Measurements from ENCODE around the gene PBLD. TPM values are rescaled to one million over a fixed set of nuclear protein-coding genes. Genes with fewer than 3 reads are reported as not detected.

The PBLD gene
- total and polyA plus RNA-seq, 10 donors = 0.96 to 6.9 (median 2.7) TPM

DNA sequence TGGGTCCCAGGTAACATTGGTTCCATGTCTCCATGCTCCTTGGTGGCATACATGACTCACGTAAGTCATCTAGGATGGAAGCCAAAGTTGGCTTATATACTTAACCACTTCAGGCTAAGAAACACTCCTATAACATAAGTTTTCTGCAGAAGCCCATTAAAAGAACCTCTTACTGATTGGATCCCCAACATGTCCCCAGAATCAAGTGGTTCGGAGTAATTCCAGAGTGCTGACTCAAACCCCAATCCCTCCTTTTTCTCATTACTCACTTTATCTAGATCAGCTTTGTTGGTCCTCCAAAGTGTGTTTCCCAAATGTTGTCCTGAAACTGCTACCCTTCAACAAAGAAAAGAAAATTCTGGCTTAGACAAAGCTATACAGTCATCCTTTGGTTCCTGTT, 90.7 kb downstream of the PBLD start:
- H3K4me1 ChIP-seq = no peaks in the 10 kb centered on the region
- no peaks in the 10 kb centered on the region for H3K36me3 ChIP-seq
- no peak for DNase-seq
- WGBS, 5 donors = 68 to 98% (median 95%) methylated on average over 2 of the region's 2 CpGs
- TF ChIP-seq POLR2AphosphoS5 (IDR thresholded peaks at IDR 0.05) (no peak), POLR2A (IDR thresholded peaks at IDR 0.05) (no peak)
- TF ChIP-seq, protein P1, sequence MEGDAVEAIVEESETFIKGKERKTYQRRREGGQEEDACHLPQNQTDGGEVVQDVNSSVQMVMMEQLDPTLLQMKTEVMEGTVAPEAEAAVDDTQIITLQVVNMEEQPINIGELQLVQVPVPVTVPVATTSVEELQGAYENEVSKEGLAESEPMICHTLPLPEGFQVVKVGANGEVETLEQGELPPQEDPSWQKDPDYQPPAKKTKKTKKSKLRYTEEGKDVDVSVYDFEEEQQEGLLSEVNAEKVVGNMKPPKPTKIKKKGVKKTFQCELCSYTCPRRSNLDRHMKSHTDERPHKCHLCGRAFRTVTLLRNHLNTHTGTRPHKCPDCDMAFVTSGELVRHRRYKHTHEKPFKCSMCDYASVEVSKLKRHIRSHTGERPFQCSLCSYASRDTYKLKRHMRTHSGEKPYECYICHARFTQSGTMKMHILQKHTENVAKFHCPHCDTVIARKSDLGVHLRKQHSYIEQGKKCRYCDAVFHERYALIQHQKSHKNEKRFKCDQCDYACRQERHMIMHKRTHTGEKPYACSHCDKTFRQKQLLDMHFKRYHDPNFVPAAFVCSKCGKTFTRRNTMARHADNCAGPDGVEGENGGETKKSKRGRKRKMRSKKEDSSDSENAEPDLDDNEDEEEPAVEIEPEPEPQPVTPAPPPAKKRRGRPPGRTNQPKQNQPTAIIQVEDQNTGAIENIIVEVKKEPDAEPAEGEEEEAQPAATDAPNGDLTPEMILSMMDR (IDR thresholded peaks at IDR 0.05 in 8 of 11, conservative IDR thresholded peaks at IDR 0.05 in 3 of 11) = no peak
- H3K27me3 ChIP-seq (replicated peaks in 1 of 7) = no peaks in the 10 kb centered on the region
- H3K4me3 ChIP-seq = no peak overlapping the region
- intact Hi-C loops (cut with DNase I; ENCODE audit: low total_unique reads) = no loop called here
- no peaks in the 10 kb centered on the region for H3K9me3 ChIP-seq
- no peak overlapping the region for H3K27ac ChIP-seq

DNA sequence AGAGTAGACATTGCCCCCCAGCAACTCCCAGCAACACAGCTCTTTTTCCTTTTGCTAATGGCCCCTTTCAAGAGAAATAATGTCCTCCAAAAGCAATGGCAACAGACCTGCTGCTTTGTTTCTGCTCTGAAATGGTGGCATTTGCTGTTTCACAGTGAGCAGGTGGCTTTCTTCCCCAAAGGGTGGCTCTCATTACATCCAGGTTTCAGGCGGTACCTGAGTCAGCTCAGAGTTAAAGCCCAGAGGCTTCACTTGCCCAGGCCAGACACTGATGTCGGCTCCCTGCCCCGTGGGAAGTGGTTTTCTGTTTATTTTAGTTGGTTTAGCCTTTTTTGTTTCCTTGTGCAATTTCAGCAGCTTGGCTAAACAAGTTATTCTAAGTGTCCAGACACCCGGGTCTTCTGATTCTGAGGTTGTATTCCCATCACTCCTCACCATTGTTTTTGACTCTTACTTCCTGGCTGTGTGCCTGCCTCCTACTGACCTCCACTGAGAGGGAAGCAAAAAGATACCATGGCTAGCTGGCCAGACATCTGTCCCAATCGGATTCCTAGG, 93.1 kb downstream of the PBLD start:
- TF ChIP-seq POLR2AphosphoS5 (IDR thresholded peaks at IDR 0.05) (no peak), POLR2A (IDR thresholded peaks at IDR 0.05) (no peak)
- TF ChIP-seq, protein P1 (IDR thresholded peaks at IDR 0.05 in 8 of 11, conservative IDR thresholded peaks at IDR 0.05 in 3 of 11) = no peak
- no peak for DNase-seq
- Histone ChIP-seq H3K36me3 (no peaks in the 10 kb centered on the region), H3K27ac (no peak overlapping the region), H3K4me3 (no peak overlapping the region), H3K9me3 (no peaks in the 10 kb centered on the region), H3K27me3 (replicated peaks in 1 of 7) (no peaks in the 10 kb centered on the region), H3K4me1 (no peaks in the 10 kb centered on the region)
- WGBS, 5 donors = 72 to 88% (median 75%) methylated on average over 5 of the region's 5 CpGs
- intact Hi-C loops (cut with DNase I; ENCODE audit: low total_unique reads) = no loop called here

DNA sequence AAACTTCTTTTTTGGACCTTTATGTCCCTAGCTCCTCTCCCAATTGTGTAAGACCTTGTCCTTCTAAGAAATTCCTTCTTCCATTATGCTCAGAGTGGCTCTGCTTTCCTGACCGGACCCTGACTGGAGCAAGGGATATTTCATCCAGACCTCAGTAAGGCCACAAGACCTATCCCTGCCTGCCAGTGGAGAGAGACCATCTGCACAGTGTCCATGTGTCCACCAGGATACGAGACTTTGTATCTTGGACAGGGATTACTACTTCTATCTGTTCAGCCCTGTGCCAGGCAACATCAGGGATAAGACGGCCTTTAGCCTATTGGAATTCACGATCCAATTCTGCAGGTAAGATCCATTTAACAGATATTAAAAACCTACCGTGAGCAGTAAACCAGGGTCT, 93.7 kb downstream of the PBLD start:
- TF ChIP-seq, protein P1 (IDR thresholded peaks at IDR 0.05 in 8 of 11, conservative IDR thresholded peaks at IDR 0.05 in 3 of 11) = no peak
- no peak for TF ChIP-seq POLR2AphosphoS5 (IDR thresholded peaks at IDR 0.05)
- no peak for TF ChIP-seq POLR2A (IDR thresholded peaks at IDR 0.05)
- DNase-seq = no peak
- H3K27ac ChIP-seq = no peak overlapping the region
- no peaks in the 10 kb centered on the region for H3K36me3 ChIP-seq
- intact Hi-C loops (cut with DNase I; ENCODE audit: low total_unique reads) = no loop called here
- H3K9me3 ChIP-seq = no peaks in the 10 kb centered on the region
- no peaks in the 10 kb centered on the region for H3K4me1 ChIP-seq
- WGBS, 5 donors = 95 to 99% (median 97%) methylated on average over 5 of the region's 5 CpGs
- no peaks in the 10 kb centered on the region for H3K27me3 ChIP-seq (replicated peaks in 1 of 7)
- H3K4me3 ChIP-seq = no peak overlapping the region

DNA sequence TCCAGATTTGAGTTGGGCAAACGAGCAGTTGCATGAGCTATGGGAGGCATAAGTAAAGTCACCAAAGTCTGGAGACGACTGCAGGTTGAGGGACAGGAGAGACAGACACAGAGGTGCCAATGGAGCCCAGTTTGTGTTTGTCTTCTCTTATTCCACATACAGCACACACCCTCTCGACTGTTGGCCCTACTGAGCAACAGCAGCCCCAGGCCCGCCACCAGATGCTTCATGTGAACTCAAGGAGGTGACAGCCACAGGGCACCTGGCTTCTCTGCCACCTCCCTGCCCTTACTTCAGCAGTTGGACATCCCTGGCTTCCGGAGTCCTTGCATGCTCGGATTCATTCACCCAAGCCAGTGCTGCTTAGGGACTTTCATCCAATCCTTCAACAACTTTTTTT, 94.4 kb downstream of the PBLD start:
- Histone ChIP-seq H3K4me1 (no peaks in the 10 kb centered on the region), H3K27ac (no peak overlapping the region), H3K27me3 (replicated peaks in 1 of 7) (no peaks in the 10 kb centered on the region), H3K4me3 (no peak overlapping the region), H3K36me3 (no peaks in the 10 kb centered on the region), H3K9me3 (no peaks in the 10 kb centered on the region)
- intact Hi-C loops (cut with DNase I; ENCODE audit: low total_unique reads) = no loop called here
- TF ChIP-seq POLR2AphosphoS5 (IDR thresholded peaks at IDR 0.05) (no peak), POLR2A (IDR thresholded peaks at IDR 0.05) (no peak)
- TF ChIP-seq, protein P1 (IDR thresholded peaks at IDR 0.05 in 8 of 11, conservative IDR thresholded peaks at IDR 0.05 in 3 of 11) = no peak
- no peak for DNase-seq
- 87 to 94% (median 90%) methylated on average over 6 of the region's 6 CpGs for WGBS, 5 donors

Data from spleen (tissue), 11 donors.